Fibroblast of villous mesenchyme (primary cell): ENCODE measurements around the gene CTNND2. TPM values are rescaled to one million over a fixed set of nuclear protein-coding genes. Genes with fewer than 3 reads are reported as not detected.

Experiments
- DNase-seq: peaks from one replicate; pipeline ENCODE4 v3.0.0-alpha.2; 2010; ENCODE audit warnings: low read depth
- H3K4me3 ChIP-seq: 2 replicates; pipeline ENCODE4 v1.5.1; 2011; ENCODE audit warnings: low read depth, mild to moderate bottlenecking, low read length
- CTCF ChIP-seq: IDR thresholded peaks from 2 replicates; pipeline ENCODE4 v1.5.1; 2012; ENCODE audit warnings: low read depth, mild to moderate bottlenecking, low read length; ENCODE audit not compliant: insufficient read depth
- total RNA-seq: library from RNA; depleted of rRNA; stranded (reverse); fragments of >200 nt; gene quantifications from 2 replicates; pipeline ENCODE4 v1.2.3, GENCODE V29; 2012

The CTNND2 gene
- total RNA-seq, 1 donor, result not detected

GRCh38 chr5:11026543-11026942 is 877.7 kb downstream of the CTNND2 start:
- DNase-seq, result no peak
- H3K4me3 ChIP-seq, result no peak overlapping the region
- TF ChIP-seq CTCF, result no peak

GRCh38 chr5:11023945-11024344 is 880.3 kb downstream of the CTNND2 start:
- no peak overlapping the region for H3K4me3 ChIP-seq
- TF ChIP-seq CTCF, result no peak
- no peak for DNase-seq

GRCh38 chr5:11013793-11014192 is 890.5 kb downstream of the CTNND2 start:
- H3K4me3 ChIP-seq, result no peak overlapping the region
- no peak for TF ChIP-seq CTCF
- DNase-seq, result no peak

- TF ChIP-seq CTCF, result no peak
- no peak for DNase-seq
- no peak overlapping the region for H3K4me3 ChIP-seq
Measured at GRCh38 chr5:11012295-11012694, 892.0 kb downstream of the CTNND2 start.

GRCh38 chr5:11010429-11011210 is 893.6 kb downstream of the CTNND2 start:
- DNase-seq, result no peak

GRCh38 chr5:11009576-11009975 is 894.7 kb downstream of the CTNND2 start:
- H3K4me3 ChIP-seq, result no peak overlapping the region
- no peak for TF ChIP-seq CTCF
- DNase-seq, result no peak

More at GRCh38 chr5:11010429-11011210, 893.6 kb downstream of the CTNND2 start:
- TF ChIP-seq CTCF, result no peak
- H3K4me3 ChIP-seq, result no peak overlapping the region
